Smooth muscle cell (in vitro differentiated cells): ENCODE results near the gene KIAA1328. TPM values are rescaled to one million over a fixed set of nuclear protein-coding genes. Genes with fewer than 3 reads are reported as not detected.

Source experiments
- DNase-seq: peaks from one replicate; lab custom pipeline; 2025; ENCODE audit not compliant: unreplicated experiment; lab: John Stamatoyannopoulos, UW
- H2AFZ ChIP-seq: fragments of 200-600 bp; sonication (generic); 2 replicates; pipeline ENCODE4 v1.6.0; 2016; ENCODE audit warnings: antibody characterized with exemption, low read depth, mild to moderate bottlenecking
- H3F3A ChIP-seq: fragments of 200-600 bp; sonication (generic); 2 replicates; pipeline ENCODE4 v1.6.0; 2017; ENCODE audit warnings: antibody characterized with exemption, low read depth
- H3K27ac ChIP-seq: fragments of 200-600 bp; sonication (generic); 2 replicates; pipeline ENCODE4 v1.5.1; 2016; ENCODE audit warnings: low read depth, mild to moderate bottlenecking
- H3K27me3 ChIP-seq: fragments of 200-600 bp; sonication (generic); 2 replicates; pipeline ENCODE4 v1.6.1; 2016; ENCODE audit warnings: low read depth, mild to moderate bottlenecking
- H3K36me3 ChIP-seq: fragments of 200-600 bp; sonication (generic); 2 replicates; pipeline ENCODE4 v1.5.1; 2016; ENCODE audit warnings: low read depth
- H3K4me1 ChIP-seq: fragments of 200-600 bp; sonication (generic); 2 replicates; pipeline ENCODE4 v1.5.1; 2016; ENCODE audit warnings: low read depth
- H3K4me2 ChIP-seq: fragments of 200-600 bp; sonication (generic); 2 replicates; pipeline ENCODE4 v1.6.0; 2016; ENCODE audit warnings: mild to moderate bottlenecking
- H3K4me3 ChIP-seq: fragments of 200-600 bp; sonication (generic); 2 replicates; pipeline ENCODE4 v1.5.1; 2016; ENCODE audit warnings: mild to moderate bottlenecking
- H3K79me2 ChIP-seq: fragments of 200-600 bp; sonication (generic); 2 replicates; pipeline ENCODE4 v1.6.0; 2016; ENCODE audit warnings: low read depth, mild to moderate bottlenecking
- H3K9ac ChIP-seq: fragments of 200-600 bp; sonication (generic); 2 replicates; pipeline ENCODE4 v1.6.0; 2016; ENCODE audit warnings: low read depth
- H3K9me3 ChIP-seq: fragments of 200-600 bp; sonication (generic); replicated peaks from 2 replicates; pipeline ENCODE4 v1.5.1; 2016; ENCODE audit warnings: low read depth
- H4K20me1 ChIP-seq: fragments of 200-600 bp; sonication (generic); 2 replicates; pipeline ENCODE4 v1.6.0; 2016; ENCODE audit warnings: low read depth
- WGBS: methylation state at CpG from one replicate; pipeline ENCODE4 v1.1.7; 2016; ENCODE audit warnings: low lambda C conversion rate; 5-methylcytosine and 5-hydroxymethylcytosine counted together
- polyA plus RNA-seq: library from polyadenylated mRNA; unstranded; fragments of >200 nt; fragmentation: Nextera tagmentation; extraction: Ambion mirVana; gene quantifications from 2 replicates; pipeline ENCODE4 v1.2.1, GENCODE V29; 2016
- total RNA-seq: library from RNA; depleted of rRNA; stranded (reverse); fragments of >200 nt; gene quantifications from 2 replicates; pipeline ENCODE4 v1.2.3, GENCODE V29; 2014
- TF ChIP-seq, protein P1 (sequence below): fragments of 200-600 bp; sonication (generic); IDR thresholded peaks from 2 replicates; pipeline ENCODE4 v1.5.1; 2017; ENCODE audit warnings: borderline replicate concordance, mild to moderate bottlenecking, antibody characterized with exemption; ENCODE audit not compliant: insufficient read depth, poor library complexity, severe bottlenecking

The KIAA1328 gene
- total and polyA plus RNA-seq, 2 experiments from 2014 or later = 2.2 to 11.7 TPM

DNA sequence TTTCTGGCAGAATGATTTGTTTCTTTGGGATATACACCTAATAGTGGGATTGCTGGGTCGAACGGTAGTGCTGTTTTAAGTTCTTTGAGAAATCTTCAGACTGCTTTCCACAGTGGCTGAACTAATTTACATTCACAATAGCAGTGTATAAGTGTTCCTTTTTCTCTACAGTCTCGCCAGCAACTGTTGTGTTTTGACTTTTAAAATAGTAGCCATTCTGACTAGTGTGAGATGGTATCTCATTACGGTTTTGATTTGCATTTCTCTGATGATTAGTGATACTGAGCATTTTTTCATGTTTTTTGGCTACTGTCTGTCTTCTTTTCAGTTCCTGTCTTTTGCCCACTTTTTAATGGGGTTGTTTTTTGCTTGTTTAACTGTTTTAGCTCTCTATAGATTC is 306.2 kb downstream of the KIAA1328 start:
- DNase-seq = no peak
- TF ChIP-seq, protein P1, sequence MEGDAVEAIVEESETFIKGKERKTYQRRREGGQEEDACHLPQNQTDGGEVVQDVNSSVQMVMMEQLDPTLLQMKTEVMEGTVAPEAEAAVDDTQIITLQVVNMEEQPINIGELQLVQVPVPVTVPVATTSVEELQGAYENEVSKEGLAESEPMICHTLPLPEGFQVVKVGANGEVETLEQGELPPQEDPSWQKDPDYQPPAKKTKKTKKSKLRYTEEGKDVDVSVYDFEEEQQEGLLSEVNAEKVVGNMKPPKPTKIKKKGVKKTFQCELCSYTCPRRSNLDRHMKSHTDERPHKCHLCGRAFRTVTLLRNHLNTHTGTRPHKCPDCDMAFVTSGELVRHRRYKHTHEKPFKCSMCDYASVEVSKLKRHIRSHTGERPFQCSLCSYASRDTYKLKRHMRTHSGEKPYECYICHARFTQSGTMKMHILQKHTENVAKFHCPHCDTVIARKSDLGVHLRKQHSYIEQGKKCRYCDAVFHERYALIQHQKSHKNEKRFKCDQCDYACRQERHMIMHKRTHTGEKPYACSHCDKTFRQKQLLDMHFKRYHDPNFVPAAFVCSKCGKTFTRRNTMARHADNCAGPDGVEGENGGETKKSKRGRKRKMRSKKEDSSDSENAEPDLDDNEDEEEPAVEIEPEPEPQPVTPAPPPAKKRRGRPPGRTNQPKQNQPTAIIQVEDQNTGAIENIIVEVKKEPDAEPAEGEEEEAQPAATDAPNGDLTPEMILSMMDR = no peak
- no peaks in the 10 kb centered on the region for H3F3A ChIP-seq
- no peaks in the 10 kb centered on the region for H3K4me1 ChIP-seq
- no peaks in the 10 kb centered on the region for H4K20me1 ChIP-seq
- H3K4me3 ChIP-seq = no peak overlapping the region
- H3K9me3 ChIP-seq = no peaks in the 10 kb centered on the region
- H3K4me2 ChIP-seq = no peak overlapping the region
- H3K27me3 ChIP-seq = no peaks in the 10 kb centered on the region
- H3K9ac ChIP-seq = no peak overlapping the region
- H3K79me2 ChIP-seq = no peaks in the 10 kb centered on the region
- no peak overlapping the region for H3K27ac ChIP-seq
- no peaks in the 10 kb centered on the region for H3K36me3 ChIP-seq
- no peak overlapping the region for H2AFZ ChIP-seq
- 89% methylated on average over 4 of the region's 4 CpGs for WGBS

DNA sequence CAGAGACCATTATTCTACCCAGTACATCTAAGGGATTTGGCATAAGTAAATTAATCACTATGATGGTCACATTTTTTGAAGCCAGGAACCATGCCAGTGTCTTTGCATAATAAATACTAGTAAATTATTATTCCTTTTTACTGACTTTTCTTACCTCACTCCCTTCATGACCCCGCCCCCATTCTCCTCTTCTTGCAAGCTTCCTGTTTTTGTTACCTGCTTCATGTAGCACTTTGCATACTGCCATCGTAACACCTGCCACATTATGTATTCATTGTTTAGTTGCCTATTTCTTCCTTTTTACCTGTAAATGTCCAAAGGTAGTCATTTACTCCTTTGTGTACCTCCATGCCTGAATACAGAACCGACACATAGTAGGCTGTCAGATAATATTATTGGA is 309.5 kb downstream of the KIAA1328 start:
- no peak overlapping the region for H3K27ac ChIP-seq
- H4K20me1 ChIP-seq = no peaks in the 10 kb centered on the region
- no peaks in the 10 kb centered on the region for H3K79me2 ChIP-seq
- H3K4me1 ChIP-seq = no peaks in the 10 kb centered on the region
- H3K9ac ChIP-seq = no peak overlapping the region
- no peaks in the 10 kb centered on the region for H3K27me3 ChIP-seq
- no peak overlapping the region for H3K4me2 ChIP-seq
- no peaks in the 10 kb centered on the region for H3F3A ChIP-seq
- H3K4me3 ChIP-seq = no peak overlapping the region
- DNase-seq = no peak
- TF ChIP-seq, protein P1 = no peak
- no peaks in the 10 kb centered on the region for H3K36me3 ChIP-seq
- WGBS = 96% methylated on average over 3 of the region's 3 CpGs
- no peak overlapping the region for H2AFZ ChIP-seq
- H3K9me3 ChIP-seq = no peaks in the 10 kb centered on the region

DNA sequence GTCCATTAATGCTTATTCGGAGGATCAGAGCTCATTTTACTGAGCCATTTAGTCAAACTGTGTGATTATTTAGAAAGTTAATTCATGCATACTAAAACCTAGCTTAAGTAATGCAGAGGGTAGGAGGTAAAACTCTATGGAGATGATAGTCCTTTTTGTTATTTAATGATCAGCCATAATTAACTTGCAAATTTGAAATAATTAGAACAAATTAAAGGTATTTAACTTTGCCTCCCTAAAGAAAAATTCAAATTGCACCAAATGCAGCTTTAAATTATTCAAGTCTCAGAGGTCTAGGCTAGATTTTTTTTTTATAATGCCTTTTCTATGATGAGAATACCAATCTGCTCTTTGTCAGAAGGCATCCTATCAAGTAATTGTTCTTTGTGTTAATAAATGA is 310.9 kb downstream of the KIAA1328 start:
- TF ChIP-seq, protein P1 = no peak

DNA sequence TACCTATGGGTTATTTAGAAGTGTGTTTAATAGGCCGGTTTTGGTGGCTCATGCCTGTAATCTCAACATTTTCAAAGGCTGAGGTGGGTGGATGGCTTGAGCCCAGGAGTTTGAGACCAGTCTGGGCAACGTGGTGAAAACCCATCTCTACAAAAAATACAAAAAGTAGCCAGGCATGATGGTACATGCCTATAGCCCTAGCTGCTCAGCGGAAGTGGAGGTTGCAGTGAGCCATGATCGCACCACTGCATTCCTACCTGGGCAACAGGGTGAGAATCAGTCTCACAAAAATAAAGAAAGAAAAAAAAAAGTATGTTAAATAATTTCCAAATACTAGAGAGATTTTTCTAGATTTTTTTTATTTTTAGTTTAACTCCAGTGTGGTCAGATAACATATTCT is 316.0 kb downstream of the KIAA1328 start:
- Histone ChIP-seq H3K27me3 (no peaks in the 10 kb centered on the region), H3F3A (no peaks in the 10 kb centered on the region), H3K9ac (no peak overlapping the region), H2AFZ (no peak overlapping the region), H3K79me2 (no peaks in the 10 kb centered on the region), H3K27ac (no peak overlapping the region), H3K36me3 (no peaks in the 10 kb centered on the region), H3K4me1 (no peaks in the 10 kb centered on the region), H3K4me3 (no peak overlapping the region), H3K9me3 (no peaks in the 10 kb centered on the region), H3K4me2 (no peak overlapping the region), H4K20me1 (no peaks in the 10 kb centered on the region)
- no peak for DNase-seq
- WGBS = 89% methylated on average over 4 of the region's 4 CpGs
- TF ChIP-seq, protein P1 = no peak

More for the DNA sequence above, 310.9 kb downstream of the KIAA1328 start:
- no peaks in the 10 kb centered on the region for H3K36me3 ChIP-seq
- no peaks in the 10 kb centered on the region for H3K79me2 ChIP-seq
- no peak overlapping the region for H3K9ac ChIP-seq
- no peak overlapping the region for H2AFZ ChIP-seq
- no peak for DNase-seq
- H3F3A ChIP-seq = no peaks in the 10 kb centered on the region
- no peaks in the 10 kb centered on the region for H3K4me1 ChIP-seq
- H3K27ac ChIP-seq = no peak overlapping the region
- no peaks in the 10 kb centered on the region for H3K9me3 ChIP-seq
- WGBS = 87% methylated on average over 1 of the region's 1 CpG
- no peak overlapping the region for H3K4me3 ChIP-seq
- H3K4me2 ChIP-seq = no peak overlapping the region
- H3K27me3 ChIP-seq = no peaks in the 10 kb centered on the region
- H4K20me1 ChIP-seq = no peaks in the 10 kb centered on the region
